ENCODE data around the gene ZNF784.
A peak's percentile ranks its signal among the peaks of the same experiment; 100 is the strongest.

ZNF784 gene

DNA sequence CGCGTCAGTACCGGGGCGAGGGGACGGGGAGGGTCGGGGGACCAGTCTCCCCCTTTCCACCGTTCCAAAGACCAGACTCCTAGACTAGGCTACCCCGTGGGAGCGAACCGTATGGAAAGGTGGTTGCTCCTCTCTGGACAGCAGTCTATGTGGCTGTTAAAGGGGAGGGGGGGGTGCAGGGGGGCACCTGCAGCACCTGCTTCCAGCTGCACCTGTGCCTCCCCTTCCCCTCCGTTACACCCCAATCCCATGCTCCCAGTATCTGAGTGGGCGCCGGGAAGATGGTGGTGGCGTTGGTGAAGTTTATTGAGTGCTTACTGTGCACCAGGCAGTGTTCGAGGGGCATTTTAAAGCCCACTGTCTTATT lies 23.7 kb downstream of the ZNF784 start:
- peaks cover 13% of the 10 kb centered on the region for H3K79me2 ChIP-seq (ENCODE audit: low read length)
- H3K27me3 ChIP-seq (ENCODE audit: low read depth, low read length) = no peaks in the 10 kb centered on the region
- no peaks in the 10 kb centered on the region for H3K9me3 ChIP-seq (ENCODE audit: insufficient read depth, low read length)
- peaks cover 21% of the 10 kb centered on the region for H3K4me1 ChIP-seq (ENCODE audit: low read length)
- peak overlapping the region; percentile 92 for H3K9ac ChIP-seq (ENCODE audit: low read length)
- peak overlapping the region; percentile 99 for H3K4me2 ChIP-seq (ENCODE audit: low read length)
- peaks cover 6% of the 10 kb centered on the region for H3K36me3 ChIP-seq (replicated peaks; ENCODE audit: low read depth, low read length)
- no peaks in the 10 kb centered on the region for H4K20me1 ChIP-seq (ENCODE audit: insufficient read depth, low read length)
- H3K27ac ChIP-seq (ENCODE audit: low read length) = peak overlapping the region; percentile 85
- peak overlapping the region; percentile 24; the same call in 1 of the 2 replicates for H2AFZ ChIP-seq (ENCODE audit: low read depth, low read length)
- TF ChIP-seq, protein P1, sequence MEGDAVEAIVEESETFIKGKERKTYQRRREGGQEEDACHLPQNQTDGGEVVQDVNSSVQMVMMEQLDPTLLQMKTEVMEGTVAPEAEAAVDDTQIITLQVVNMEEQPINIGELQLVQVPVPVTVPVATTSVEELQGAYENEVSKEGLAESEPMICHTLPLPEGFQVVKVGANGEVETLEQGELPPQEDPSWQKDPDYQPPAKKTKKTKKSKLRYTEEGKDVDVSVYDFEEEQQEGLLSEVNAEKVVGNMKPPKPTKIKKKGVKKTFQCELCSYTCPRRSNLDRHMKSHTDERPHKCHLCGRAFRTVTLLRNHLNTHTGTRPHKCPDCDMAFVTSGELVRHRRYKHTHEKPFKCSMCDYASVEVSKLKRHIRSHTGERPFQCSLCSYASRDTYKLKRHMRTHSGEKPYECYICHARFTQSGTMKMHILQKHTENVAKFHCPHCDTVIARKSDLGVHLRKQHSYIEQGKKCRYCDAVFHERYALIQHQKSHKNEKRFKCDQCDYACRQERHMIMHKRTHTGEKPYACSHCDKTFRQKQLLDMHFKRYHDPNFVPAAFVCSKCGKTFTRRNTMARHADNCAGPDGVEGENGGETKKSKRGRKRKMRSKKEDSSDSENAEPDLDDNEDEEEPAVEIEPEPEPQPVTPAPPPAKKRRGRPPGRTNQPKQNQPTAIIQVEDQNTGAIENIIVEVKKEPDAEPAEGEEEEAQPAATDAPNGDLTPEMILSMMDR (IDR thresholded peaks at IDR 0.05; ENCODE audit: low read depth, low read length) = no peak
- H3K4me3 ChIP-seq (ENCODE audit: low read length) = peak overlapping the region; percentile 80

DNA sequence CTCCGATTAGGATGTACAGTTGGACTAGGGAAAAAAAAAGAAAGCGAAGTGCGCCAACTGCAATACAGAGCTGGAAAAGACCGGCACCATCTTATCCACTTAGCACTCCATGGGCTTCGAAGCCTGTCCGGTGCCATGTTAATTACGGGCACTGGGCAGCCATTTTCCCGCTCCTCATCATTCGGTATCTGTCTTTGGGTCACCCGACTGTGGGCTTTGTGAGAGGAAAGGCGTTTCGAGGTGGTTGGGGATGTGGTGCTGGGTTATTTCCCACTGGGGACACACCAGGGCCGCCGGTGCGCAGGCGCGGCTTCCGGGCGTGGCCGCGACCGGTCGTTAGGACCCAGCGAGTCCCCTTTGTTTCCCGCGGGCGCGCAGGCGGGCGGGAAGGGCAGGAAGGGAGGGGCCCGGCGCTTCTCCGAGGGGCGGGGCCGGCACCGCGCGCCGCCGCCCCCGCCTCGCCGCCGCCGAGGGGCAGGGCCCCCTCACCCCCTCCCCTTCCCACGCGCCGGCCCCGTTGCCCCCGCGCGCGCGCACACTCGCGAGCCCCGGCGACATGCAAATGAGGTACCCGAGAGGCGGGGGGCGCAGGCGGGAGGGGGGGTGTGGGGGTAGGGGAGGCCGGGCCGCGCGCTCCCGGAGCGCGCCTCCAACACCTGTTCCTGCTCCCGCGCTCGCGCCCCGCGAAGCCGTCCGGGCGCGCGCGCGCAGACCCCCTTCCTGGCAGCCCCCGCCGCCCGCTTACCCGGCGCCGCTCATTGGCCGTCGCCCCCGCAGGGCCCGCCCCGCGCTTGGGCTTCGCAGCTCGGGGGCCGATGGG lies 24.3 kb downstream of the ZNF784 start, which contains the start of gene ZNF524:
ZNF524 (plus strand) TSS at position 447 of the 820 bp plus-strand sequence. CDS start 1,825 bp downstream, outside the sequence.
- H3K9ac ChIP-seq (ENCODE audit: low read length) = peak within 1 kb of the TSS; percentile 92
- peak within 1 kb of the TSS; percentile 85 for H3K27ac ChIP-seq (ENCODE audit: low read length)
- H3K36me3 ChIP-seq (replicated peaks; ENCODE audit: low read depth, low read length) = peaks cover 12% of the 10 kb centered on the region
- H4K20me1 ChIP-seq (ENCODE audit: insufficient read depth, low read length) = no peaks in the 10 kb centered on the region
- no peaks in the 10 kb centered on the region for H3K27me3 ChIP-seq (ENCODE audit: low read depth, low read length)
- peaks cover 21% of the 10 kb centered on the region for H3K4me1 ChIP-seq (ENCODE audit: low read length)
- TF ChIP-seq EZH2phosphoT487 (IDR thresholded peaks at IDR 0.05; ENCODE audit: low read depth) = no peak
- peak within 1 kb of the TSS; percentile 80 for H3K4me3 ChIP-seq (ENCODE audit: low read length)
- H3K9me3 ChIP-seq (ENCODE audit: insufficient read depth, low read length) = no peaks in the 10 kb centered on the region
- H3K4me2 ChIP-seq (ENCODE audit: low read length) = peak within 1 kb of the TSS; percentile 99
- H3K79me2 ChIP-seq (ENCODE audit: low read length) = peaks cover 12% of the 10 kb centered on the region
- H2AFZ ChIP-seq (ENCODE audit: low read depth, low read length) = peak within 1 kb of the TSS; percentile 77; the same call in 1 of the 2 replicates

GRCh38 chr19:55599468-55599841 lies 24.9 kb downstream of the ZNF784 start, which contains the start of gene FIZ1:
TSS of gene FIZ1 (minus strand) at chr19:55599517. CDS start at chr19:55597865, 1,652 bp downstream.
- Histone ChIP-seq H2AFZ (ENCODE audit: low read depth, low read length) (peak within 1 kb of the TSS; percentile 77; the same call in 1 of the 2 replicates), H4K20me1 (ENCODE audit: insufficient read depth, low read length) (no peaks in the 10 kb centered on the region), H3K4me2 (ENCODE audit: low read length) (peak within 1 kb of the TSS; percentile 99), H3K27ac (ENCODE audit: low read length) (peak within 1 kb of the TSS; percentile 85), H3K79me2 (ENCODE audit: low read length) (peaks cover 12% of the 10 kb centered on the region), H3K4me3 (ENCODE audit: low read length) (peak within 1 kb of the TSS; percentile 80), H3K9ac (ENCODE audit: low read length) (peak within 1 kb of the TSS; percentile 92), H3K4me1 (ENCODE audit: low read length) (peaks cover 17% of the 10 kb centered on the region), H3K27me3 (ENCODE audit: low read depth, low read length) (no peaks in the 10 kb centered on the region), H3K9me3 (ENCODE audit: insufficient read depth, low read length) (no peaks in the 10 kb centered on the region), H3K36me3 (replicated peaks; ENCODE audit: low read depth, low read length) (peaks cover 17% of the 10 kb centered on the region)
- TF ChIP-seq, protein P1 (IDR thresholded peaks at IDR 0.05; ENCODE audit: low read depth, low read length) = no peak
- no peak for TF ChIP-seq EZH2phosphoT487 (IDR thresholded peaks at IDR 0.05; ENCODE audit: low read depth)

DNA sequence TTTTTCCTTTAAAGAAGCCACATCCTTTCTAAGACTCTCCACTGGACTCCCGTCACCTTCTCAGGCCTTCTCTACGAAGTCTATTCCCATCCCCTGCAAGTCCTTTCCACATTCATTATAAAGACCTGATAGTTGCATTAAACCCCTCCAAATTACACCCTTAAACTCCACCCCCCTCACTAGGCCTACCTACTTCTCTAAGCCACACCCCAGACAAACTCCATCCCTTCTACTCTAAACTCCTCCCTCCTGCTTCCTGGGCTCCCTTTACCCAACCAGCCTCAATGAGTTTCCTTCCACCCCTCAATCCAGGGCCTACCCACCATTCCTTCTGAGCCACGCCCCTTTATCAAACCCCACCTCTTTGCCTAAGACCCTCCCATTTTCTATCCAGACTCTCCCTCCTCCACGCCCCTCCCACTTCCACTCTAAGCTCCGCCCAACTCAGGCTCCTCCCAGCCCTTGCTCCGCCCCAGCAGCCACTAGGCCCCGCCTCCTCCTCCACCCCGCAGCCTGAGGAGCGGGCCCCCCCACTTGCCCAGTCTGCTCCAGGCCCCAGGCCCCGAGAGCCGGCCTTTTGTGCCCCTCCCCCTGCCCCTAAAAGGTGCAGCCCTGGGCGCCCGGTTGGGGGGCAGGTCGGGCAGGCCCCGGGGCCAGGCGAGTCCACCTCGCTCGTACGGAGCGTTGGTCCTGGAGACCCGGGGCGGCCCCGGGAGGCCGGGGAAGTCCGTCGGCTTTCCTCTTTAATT lies 25.5 kb downstream of the ZNF784 start:
- Histone ChIP-seq H3K79me2 (ENCODE audit: low read length) (peaks cover 12% of the 10 kb centered on the region), H3K27ac (ENCODE audit: low read length) (peak overlapping the region; percentile 85), H3K36me3 (replicated peaks; ENCODE audit: low read depth, low read length) (peaks cover 17% of the 10 kb centered on the region), H3K27me3 (ENCODE audit: low read depth, low read length) (no peaks in the 10 kb centered on the region), H3K4me2 (ENCODE audit: low read length) (peak overlapping the region; percentile 52), H3K9me3 (ENCODE audit: insufficient read depth, low read length) (no peaks in the 10 kb centered on the region), H2AFZ (ENCODE audit: low read depth, low read length) (no peak overlapping the region), H3K9ac (ENCODE audit: low read length) (peak overlapping the region; percentile 92), H3K4me3 (ENCODE audit: low read length) (peak overlapping the region; percentile 80), H4K20me1 (ENCODE audit: insufficient read depth, low read length) (no peaks in the 10 kb centered on the region), H3K4me1 (ENCODE audit: low read length) (peaks cover 15% of the 10 kb centered on the region)
- no peak for TF ChIP-seq EZH2phosphoT487 (IDR thresholded peaks at IDR 0.05; ENCODE audit: low read depth)
- TF ChIP-seq, protein P1 (IDR thresholded peaks at IDR 0.05; ENCODE audit: low read depth, low read length) = no peak
